ENCODE results near the gene CACNA1F. TPM values are rescaled to one million over a fixed set of nuclear protein-coding genes. Genes with fewer than 3 reads are reported as not detected.

CACNA1F gene
- total RNA-seq, 1 experiment from 2014 or later = not detected

DNA sequence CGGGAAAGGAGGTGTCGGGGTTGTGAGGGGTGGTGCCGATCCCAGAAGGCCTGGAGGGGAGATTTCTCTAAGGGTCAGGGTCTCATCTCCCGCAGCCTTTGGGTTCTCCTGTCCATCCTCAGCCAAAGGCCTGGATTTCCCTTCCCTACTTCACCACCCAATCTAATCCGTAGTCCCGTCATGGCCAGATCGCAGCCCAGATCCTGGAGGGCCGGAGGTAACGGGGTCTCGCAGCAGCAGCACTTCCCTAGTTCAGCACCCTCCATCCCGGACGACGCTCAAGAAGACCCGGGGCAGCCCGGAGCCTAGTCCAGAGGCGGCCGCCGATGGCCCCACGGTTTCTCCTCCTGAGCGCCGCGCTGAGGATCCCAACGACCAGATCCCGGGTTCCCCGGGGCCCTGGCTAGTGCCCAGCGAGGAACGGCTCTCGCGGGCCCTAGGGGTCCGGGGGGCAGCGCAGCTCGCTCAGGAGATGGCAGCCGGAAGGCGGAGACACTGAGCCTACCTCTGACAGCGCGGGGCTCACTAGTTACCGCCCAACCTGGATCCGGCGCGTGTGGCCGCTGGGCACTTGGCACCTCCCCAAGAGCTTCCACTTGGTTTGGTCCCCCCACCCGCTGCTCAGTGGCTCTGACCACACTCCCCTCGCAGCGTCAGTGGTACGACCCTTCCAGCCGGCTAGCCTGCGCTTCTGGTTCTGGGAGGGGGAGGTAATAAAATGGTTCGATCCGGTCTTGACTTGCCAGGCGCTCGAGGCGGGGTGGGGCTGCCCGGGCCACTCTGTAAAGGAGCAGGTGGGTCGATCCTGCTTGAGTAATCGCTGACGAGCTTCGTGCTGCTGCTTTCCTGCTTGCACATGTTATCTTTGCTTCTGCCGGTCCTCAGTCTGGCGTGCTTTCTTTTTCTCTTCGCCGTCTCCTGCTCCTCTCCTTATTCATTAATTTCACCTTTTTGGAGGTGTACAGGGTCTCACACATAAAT is 66.9 kb downstream of the CACNA1F start:
- Histone ChIP-seq H3K36me3 (ENCODE audit: control insufficient read depth, insufficient read depth, low read length) (no peaks in the 10 kb centered on the region), H3K9me3 (ENCODE audit: control insufficient read depth, insufficient read depth, low read depth, low read length) (no peaks in the 10 kb centered on the region), H3K4me1 (ENCODE audit: control insufficient read depth, insufficient read depth, low read length) (peaks cover 28% of the 10 kb centered on the region), H3K27me3 (ENCODE audit: control insufficient read depth, insufficient read depth, low read length) (no peaks in the 10 kb centered on the region), H3K4me3 (ENCODE audit: low read depth in 2 of 2, low read length in 2 of 2) (peak overlapping the region; percentile 38 to 64), H3K27ac (ENCODE audit: low read length) (peak overlapping the region; percentile 93)
- ChIA-PET CTCF (interaction anchor here (0.6 to 1.5 kb wide), 2 partner anchors 10 to 65 kb away, joined by 3 to 8 read pairs; no protein-coding TSS in a partner anchor), POLR2A (no interaction called here)
- DNase-seq (ENCODE audit: low read depth, low spot score) (peak; percentile 82), ATAC-seq (peak; percentile 67)
- BruUV-seq (replicated peaks) = no TSS peak
- TF ChIP-seq TCF7L2 (IDR thresholded peaks at IDR 0.05; ENCODE audit: low read depth, low read length) (no peak), POLR2AphosphoS5 (IDR thresholded peaks at IDR 0.05; ENCODE audit: low read depth, low read length) (peak; percentile 39; the same call in 1 of the 2 replicates), SIN3A (IDR thresholded peaks at IDR 0.05; ENCODE audit: borderline replicate concordance, insufficient read depth, low read depth, low read length) (no peak)
- TF ChIP-seq, protein P1, sequence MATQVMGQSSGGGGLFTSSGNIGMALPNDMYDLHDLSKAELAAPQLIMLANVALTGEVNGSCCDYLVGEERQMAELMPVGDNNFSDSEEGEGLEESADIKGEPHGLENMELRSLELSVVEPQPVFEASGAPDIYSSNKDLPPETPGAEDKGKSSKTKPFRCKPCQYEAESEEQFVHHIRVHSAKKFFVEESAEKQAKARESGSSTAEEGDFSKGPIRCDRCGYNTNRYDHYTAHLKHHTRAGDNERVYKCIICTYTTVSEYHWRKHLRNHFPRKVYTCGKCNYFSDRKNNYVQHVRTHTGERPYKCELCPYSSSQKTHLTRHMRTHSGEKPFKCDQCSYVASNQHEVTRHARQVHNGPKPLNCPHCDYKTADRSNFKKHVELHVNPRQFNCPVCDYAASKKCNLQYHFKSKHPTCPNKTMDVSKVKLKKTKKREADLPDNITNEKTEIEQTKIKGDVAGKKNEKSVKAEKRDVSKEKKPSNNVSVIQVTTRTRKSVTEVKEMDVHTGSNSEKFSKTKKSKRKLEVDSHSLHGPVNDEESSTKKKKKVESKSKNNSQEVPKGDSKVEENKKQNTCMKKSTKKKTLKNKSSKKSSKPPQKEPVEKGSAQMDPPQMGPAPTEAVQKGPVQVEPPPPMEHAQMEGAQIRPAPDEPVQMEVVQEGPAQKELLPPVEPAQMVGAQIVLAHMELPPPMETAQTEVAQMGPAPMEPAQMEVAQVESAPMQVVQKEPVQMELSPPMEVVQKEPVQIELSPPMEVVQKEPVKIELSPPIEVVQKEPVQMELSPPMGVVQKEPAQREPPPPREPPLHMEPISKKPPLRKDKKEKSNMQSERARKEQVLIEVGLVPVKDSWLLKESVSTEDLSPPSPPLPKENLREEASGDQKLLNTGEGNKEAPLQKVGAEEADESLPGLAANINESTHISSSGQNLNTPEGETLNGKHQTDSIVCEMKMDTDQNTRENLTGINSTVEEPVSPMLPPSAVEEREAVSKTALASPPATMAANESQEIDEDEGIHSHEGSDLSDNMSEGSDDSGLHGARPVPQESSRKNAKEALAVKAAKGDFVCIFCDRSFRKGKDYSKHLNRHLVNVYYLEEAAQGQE (IDR thresholded peaks at IDR 0.05; ENCODE audit: insufficient read depth in 1 of 2, low read depth in 2 of 2, low read length in 1 of 2) = 0 out of 4 replicates have a peak, but pooled peaks of 1 of the 2 experiments have one; percentile 14
- TF ChIP-seq, protein P2, sequence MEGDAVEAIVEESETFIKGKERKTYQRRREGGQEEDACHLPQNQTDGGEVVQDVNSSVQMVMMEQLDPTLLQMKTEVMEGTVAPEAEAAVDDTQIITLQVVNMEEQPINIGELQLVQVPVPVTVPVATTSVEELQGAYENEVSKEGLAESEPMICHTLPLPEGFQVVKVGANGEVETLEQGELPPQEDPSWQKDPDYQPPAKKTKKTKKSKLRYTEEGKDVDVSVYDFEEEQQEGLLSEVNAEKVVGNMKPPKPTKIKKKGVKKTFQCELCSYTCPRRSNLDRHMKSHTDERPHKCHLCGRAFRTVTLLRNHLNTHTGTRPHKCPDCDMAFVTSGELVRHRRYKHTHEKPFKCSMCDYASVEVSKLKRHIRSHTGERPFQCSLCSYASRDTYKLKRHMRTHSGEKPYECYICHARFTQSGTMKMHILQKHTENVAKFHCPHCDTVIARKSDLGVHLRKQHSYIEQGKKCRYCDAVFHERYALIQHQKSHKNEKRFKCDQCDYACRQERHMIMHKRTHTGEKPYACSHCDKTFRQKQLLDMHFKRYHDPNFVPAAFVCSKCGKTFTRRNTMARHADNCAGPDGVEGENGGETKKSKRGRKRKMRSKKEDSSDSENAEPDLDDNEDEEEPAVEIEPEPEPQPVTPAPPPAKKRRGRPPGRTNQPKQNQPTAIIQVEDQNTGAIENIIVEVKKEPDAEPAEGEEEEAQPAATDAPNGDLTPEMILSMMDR (IDR thresholded peaks at IDR 0.05) = peak; percentile 72
- in situ Hi-C loops (cut with HindIII; ENCODE audit: low pct_unique_long_range_greater_than_20kb, low sequenced_read_pairs) (no loop called here), intact Hi-C loops (cut with micrococcal nuclease; ENCODE audit: unreplicated experiment) (no loop called here)

DNA sequence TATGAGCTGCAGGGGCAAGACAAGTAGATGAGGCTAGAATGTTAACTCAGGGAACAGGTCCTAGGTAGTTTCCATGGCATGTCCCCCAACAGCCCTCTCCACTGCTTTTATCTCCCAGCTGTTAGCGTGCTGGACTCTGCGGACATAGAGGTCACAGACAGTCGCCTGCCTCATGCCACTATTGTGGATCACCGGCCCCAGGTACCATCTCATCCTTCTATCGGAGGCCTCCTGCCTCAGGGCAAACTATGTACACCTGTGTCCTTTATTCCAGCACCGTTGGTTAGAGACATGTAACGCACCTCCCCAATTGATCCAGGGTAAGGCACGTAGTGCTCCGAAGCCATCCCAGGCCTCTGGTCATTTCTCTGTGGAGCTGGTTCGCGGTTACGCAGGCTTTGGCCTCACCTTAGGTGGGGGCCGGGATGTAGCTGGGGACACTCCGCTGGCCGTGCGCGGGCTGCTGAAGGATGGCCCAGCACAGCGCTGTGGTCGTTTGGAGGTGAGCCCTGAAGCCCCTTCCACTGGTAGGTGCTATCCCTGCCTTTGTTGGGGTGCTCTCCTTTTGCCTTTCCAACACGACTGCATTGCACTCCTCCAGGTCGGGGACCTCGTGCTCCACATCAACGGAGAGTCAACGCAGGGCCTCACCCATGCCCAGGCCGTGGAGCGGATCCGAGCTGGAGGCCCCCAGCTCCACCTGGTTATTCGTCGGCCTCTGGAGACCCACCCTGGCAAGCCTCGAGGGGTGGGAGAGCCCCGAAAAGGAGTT is 68.4 kb downstream of the CACNA1F start:
- ChIA-PET POLR2A (no interaction called here), CTCF (interaction anchor here (0.5 kb wide), 1 partner anchor 9 kb away, joined by 3 read pairs; no protein-coding TSS in a partner anchor)
- intact Hi-C loops (cut with micrococcal nuclease; ENCODE audit: unreplicated experiment) (loop anchor here (5.0 kb wide), 1 partner anchor 42 kb away; the partner anchor contains the start of gene GPKOW), in situ Hi-C loops (cut with HindIII; ENCODE audit: low pct_unique_long_range_greater_than_20kb, low sequenced_read_pairs) (no loop called here)
- peaks cover 28% of the 10 kb centered on the region for H3K4me1 ChIP-seq (ENCODE audit: control insufficient read depth, insufficient read depth, low read length)
- H3K27me3 ChIP-seq (ENCODE audit: control insufficient read depth, insufficient read depth, low read length) = no peaks in the 10 kb centered on the region
- H3K27ac ChIP-seq (ENCODE audit: low read length) = peak overlapping the region; percentile 93
- no peaks in the 10 kb centered on the region for H3K36me3 ChIP-seq (ENCODE audit: control insufficient read depth, insufficient read depth, low read length)
- DNase-seq (ENCODE audit: low read depth, low spot score) (no peak), ATAC-seq (no peak)
- BruUV-seq (replicated peaks) = no TSS peak
- TF ChIP-seq, protein P1 (IDR thresholded peaks at IDR 0.05; ENCODE audit: insufficient read depth in 1 of 2, low read depth in 2 of 2, low read length in 1 of 2) = no peak
- TF ChIP-seq SIN3A (IDR thresholded peaks at IDR 0.05; ENCODE audit: borderline replicate concordance, insufficient read depth, low read depth, low read length) (no peak), POLR2AphosphoS5 (IDR thresholded peaks at IDR 0.05; ENCODE audit: low read depth, low read length) (no peak), TCF7L2 (IDR thresholded peaks at IDR 0.05; ENCODE audit: low read depth, low read length) (no peak)
- TF ChIP-seq, protein P2 (IDR thresholded peaks at IDR 0.05) = no peak
- no peaks in the 10 kb centered on the region for H3K9me3 ChIP-seq (ENCODE audit: control insufficient read depth, insufficient read depth, low read depth, low read length)
- H3K4me3 ChIP-seq (ENCODE audit: low read depth in 2 of 2, low read length in 2 of 2) = peak overlapping the region in 1 of 2 experiments; percentile 64; a peak in 2 of 4 replicates
